Measurements from ENCODE around the gene SLC2A6. TPM values are rescaled to one million over a fixed set of nuclear protein-coding genes. Genes with fewer than 3 reads are reported as not detected.

SLC2A6 gene
- polyA plus RNA-seq, 1 donor: 1.7 TPM

DNA sequence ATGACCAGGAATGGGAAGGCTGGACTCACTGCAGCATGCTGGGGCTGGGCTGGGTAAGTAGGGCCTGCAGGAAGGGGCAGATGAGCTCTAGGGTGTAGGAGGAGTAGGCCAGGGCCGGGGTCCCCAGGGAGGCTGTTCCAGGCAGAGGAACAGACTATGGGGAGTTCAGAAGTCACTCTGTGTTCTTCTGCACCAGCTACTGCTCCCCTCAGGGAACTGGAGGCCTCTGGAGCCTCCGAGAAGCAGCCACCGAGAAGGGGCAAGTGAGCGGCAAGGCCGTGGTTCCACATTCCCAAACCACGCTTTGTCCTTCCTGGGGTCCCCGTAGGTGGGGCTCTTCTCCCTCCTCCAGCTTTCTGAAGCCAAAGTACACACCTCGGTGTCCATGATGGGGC is 8.4 kb upstream of the SLC2A6 start:
- Histone ChIP-seq H3K9me3 (ENCODE audit: control insufficient read depth, low read depth, low read length) (no peaks in the 10 kb centered on the region), H3K27ac (ENCODE audit: low read length) (no peak overlapping the region), H3K4me3 (ENCODE audit: low read length) (no peak overlapping the region), H3K36me3 (ENCODE audit: control insufficient read depth, insufficient read depth, low read length) (no peaks in the 10 kb centered on the region), H3K27me3 (ENCODE audit: control insufficient read depth, insufficient read depth, low read length) (peaks cover 7% of the 10 kb centered on the region), H3K4me1 (ENCODE audit: control insufficient read depth, insufficient read depth, low read length) (peaks cover 4% of the 10 kb centered on the region)
- WGBS (ENCODE audit: insufficient coverage, low lambda C conversion rate): no CpG with 5 or more reads among the region's 8 CpGs
- DNase-seq: no peak

- no peak overlapping the region for H3K27ac ChIP-seq (ENCODE audit: low read length)
- H3K9me3 ChIP-seq (ENCODE audit: control insufficient read depth, low read depth, low read length): no peaks in the 10 kb centered on the region
- no CpG with 5 or more reads among the region's 25 CpGs for WGBS (ENCODE audit: insufficient coverage, low lambda C conversion rate)
- peaks cover 4% of the 10 kb centered on the region for H3K4me1 ChIP-seq (ENCODE audit: control insufficient read depth, insufficient read depth, low read length)
- peaks cover 15% of the 10 kb centered on the region for H3K27me3 ChIP-seq (ENCODE audit: control insufficient read depth, insufficient read depth, low read length)
- no peak overlapping the region for H3K4me3 ChIP-seq (ENCODE audit: low read length)
- H3K36me3 ChIP-seq (ENCODE audit: control insufficient read depth, insufficient read depth, low read length): no peaks in the 10 kb centered on the region
- DNase-seq: no peak
Observed at GRCh38 chr9:133485531-133486260, 6.8 kb upstream of the SLC2A6 start.

DNA sequence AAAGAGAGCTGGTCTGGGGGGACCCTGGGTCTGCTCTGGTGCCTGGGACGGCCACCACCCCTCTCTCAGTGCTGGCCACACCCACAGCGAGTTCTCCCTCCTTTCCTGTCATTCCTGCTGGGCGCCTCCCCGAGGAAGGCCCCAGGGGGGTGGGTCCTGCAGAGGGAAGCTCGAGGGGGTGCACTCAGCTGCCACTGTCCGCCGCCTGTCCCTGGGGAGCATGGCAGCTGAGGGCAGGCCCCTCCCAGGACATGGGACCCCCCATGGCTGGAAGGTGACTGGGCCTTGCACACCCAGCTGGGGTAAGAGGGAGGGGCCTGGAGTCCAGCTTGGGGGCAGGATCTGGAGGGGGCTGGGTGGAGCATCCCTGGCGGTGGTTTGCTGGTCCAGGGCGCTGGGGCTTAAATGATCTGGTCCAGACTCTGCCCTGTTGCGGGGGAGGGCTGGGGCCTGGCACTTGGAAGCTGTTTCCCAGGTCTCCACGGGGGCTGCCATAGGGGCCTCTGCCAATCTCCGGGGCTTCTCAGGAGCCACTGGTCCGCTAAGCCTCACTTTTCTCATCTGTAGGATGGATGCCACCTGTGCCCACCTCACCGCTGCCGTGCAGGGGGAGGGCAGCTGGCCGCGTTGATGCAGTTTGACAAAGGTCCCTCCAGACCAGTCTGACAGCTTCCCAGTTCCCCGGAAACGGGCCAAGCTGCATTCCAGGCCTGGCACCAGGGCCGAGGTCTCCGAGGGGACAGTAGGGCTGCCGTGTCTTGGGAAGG is 6.0 kb upstream of the SLC2A6 start:
- Histone ChIP-seq H3K4me3 (ENCODE audit: low read length) (no peak overlapping the region), H3K36me3 (ENCODE audit: control insufficient read depth, insufficient read depth, low read length) (no peaks in the 10 kb centered on the region), H3K27ac (ENCODE audit: low read length) (no peak overlapping the region), H3K9me3 (ENCODE audit: control insufficient read depth, low read depth, low read length) (no peaks in the 10 kb centered on the region), H3K4me1 (ENCODE audit: control insufficient read depth, insufficient read depth, low read length) (peaks cover 4% of the 10 kb centered on the region), H3K27me3 (ENCODE audit: control insufficient read depth, insufficient read depth, low read length) (peaks cover 17% of the 10 kb centered on the region)
- no CpG with 5 or more reads among the region's 22 CpGs for WGBS (ENCODE audit: insufficient coverage, low lambda C conversion rate)
- no peak for DNase-seq

DNA sequence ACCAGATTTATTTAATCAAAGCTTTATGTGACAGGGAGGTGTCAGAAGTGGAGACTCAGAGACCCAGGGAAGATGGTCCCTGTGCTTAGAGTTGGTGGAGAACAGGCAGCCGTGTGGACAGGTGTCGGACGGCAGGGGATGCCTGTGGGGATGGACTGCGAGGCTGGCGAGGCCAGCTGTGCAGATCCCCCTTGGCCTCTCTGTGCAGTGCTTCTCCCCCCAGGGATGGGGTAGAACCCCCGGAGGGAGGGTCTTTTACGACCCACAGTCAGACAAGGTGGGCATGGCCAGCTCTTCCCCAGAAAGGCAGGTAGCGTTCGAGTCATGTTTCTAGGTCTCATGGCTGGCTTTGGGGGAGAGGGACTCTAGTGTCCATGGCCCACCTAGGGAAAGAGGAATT is 4.7 kb upstream of the SLC2A6 start:
- H3K9me3 ChIP-seq (ENCODE audit: control insufficient read depth, low read depth, low read length): peaks cover 2% of the 10 kb centered on the region
- H3K27ac ChIP-seq (ENCODE audit: low read length): no peak overlapping the region
- H3K36me3 ChIP-seq (ENCODE audit: control insufficient read depth, insufficient read depth, low read length): no peaks in the 10 kb centered on the region
- WGBS (ENCODE audit: insufficient coverage, low lambda C conversion rate): no CpG with 5 or more reads among the region's 9 CpGs
- no peak for DNase-seq
- peaks cover 28% of the 10 kb centered on the region for H3K27me3 ChIP-seq (ENCODE audit: control insufficient read depth, insufficient read depth, low read length)
- H3K4me1 ChIP-seq (ENCODE audit: control insufficient read depth, insufficient read depth, low read length): peaks cover 4% of the 10 kb centered on the region
- no peak overlapping the region for H3K4me3 ChIP-seq (ENCODE audit: low read length)

GRCh38 chr9:133477992-133478850 is 678 bp downstream of the SLC2A6 start:
- Histone ChIP-seq H3K4me1 (ENCODE audit: control insufficient read depth, insufficient read depth, low read length) (no peaks in the 10 kb centered on the region), H3K27me3 (ENCODE audit: control insufficient read depth, insufficient read depth, low read length) (peaks cover 39% of the 10 kb centered on the region), H3K36me3 (ENCODE audit: control insufficient read depth, insufficient read depth, low read length) (no peaks in the 10 kb centered on the region), H3K27ac (ENCODE audit: low read length) (no peak overlapping the region), H3K9me3 (ENCODE audit: control insufficient read depth, low read depth, low read length) (peaks cover 2% of the 10 kb centered on the region), H3K4me3 (ENCODE audit: low read length) (peak overlapping the region; percentile 24)
- no peak for DNase-seq
- WGBS (ENCODE audit: insufficient coverage, low lambda C conversion rate): no CpG with 5 or more reads among the region's 17 CpGs

DNA sequence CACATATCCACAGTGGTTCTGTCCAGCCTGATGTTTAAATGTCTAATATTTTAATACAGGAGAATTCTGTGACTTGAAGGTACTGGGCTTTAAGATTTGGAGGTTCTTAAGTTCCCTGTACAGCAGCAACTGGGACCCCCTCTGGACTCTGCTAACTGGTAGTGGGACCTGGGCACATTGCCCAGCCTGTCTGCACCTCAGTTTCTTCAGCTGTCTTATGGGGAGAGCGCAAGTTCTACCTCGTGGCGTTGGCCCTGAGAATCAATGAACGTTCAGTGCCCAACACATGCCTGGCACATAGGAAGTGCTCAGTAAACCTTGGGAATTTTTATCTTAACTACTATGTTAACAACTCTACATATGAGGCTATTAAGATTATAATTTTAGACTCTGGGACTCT is 1.4 kb downstream of the SLC2A6 start:
- Histone ChIP-seq H3K36me3 (ENCODE audit: control insufficient read depth, insufficient read depth, low read length) (no peaks in the 10 kb centered on the region), H3K27ac (ENCODE audit: low read length) (no peak overlapping the region), H3K27me3 (ENCODE audit: control insufficient read depth, insufficient read depth, low read length) (peaks cover 36% of the 10 kb centered on the region), H3K9me3 (ENCODE audit: control insufficient read depth, low read depth, low read length) (peaks cover 2% of the 10 kb centered on the region), H3K4me1 (ENCODE audit: control insufficient read depth, insufficient read depth, low read length) (no peaks in the 10 kb centered on the region), H3K4me3 (ENCODE audit: low read length) (no peak overlapping the region)
- no CpG with 5 or more reads among the region's 4 CpGs for WGBS (ENCODE audit: insufficient coverage, low lambda C conversion rate)
- DNase-seq: no peak

DNA sequence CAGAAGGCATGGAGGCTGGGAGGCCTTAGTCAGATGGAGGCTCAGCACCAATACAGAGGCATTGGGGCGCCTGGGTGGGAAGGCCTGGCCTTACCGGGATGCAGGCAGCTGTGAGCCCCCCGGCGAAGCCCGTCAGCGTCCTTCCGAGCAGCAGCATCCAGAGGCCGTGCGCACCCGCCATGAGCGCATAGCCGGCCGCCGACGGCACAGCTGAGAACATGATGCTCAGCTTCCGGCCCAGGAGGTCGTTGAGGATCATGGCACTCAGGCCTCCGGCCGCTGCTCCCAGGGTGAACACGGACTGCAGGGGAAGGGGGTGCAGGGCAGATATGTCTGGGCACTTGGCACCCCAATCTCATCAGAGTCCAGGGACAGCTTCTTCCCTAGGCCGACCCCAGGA is 2.0 kb downstream of the SLC2A6 start:
- H3K4me3 ChIP-seq (ENCODE audit: low read length): no peak overlapping the region
- no peak for DNase-seq

GRCh38 chr9:133476036-133476931 is 2.6 kb downstream of the SLC2A6 start:
- WGBS (ENCODE audit: insufficient coverage, low lambda C conversion rate): no CpG with 5 or more reads among the region's 27 CpGs
- Histone ChIP-seq H3K27ac (ENCODE audit: low read length) (no peak overlapping the region), H3K4me3 (ENCODE audit: low read length) (no peak overlapping the region), H3K36me3 (ENCODE audit: control insufficient read depth, insufficient read depth, low read length) (no peaks in the 10 kb centered on the region), H3K4me1 (ENCODE audit: control insufficient read depth, insufficient read depth, low read length) (no peaks in the 10 kb centered on the region), H3K27me3 (ENCODE audit: control insufficient read depth, insufficient read depth, low read length) (peaks cover 32% of the 10 kb centered on the region), H3K9me3 (ENCODE audit: control insufficient read depth, low read depth, low read length) (peaks cover 5% of the 10 kb centered on the region)
- no peak for DNase-seq

More for the DNA sequence above, 2.0 kb downstream of the SLC2A6 start:
- Histone ChIP-seq H3K27me3 (ENCODE audit: control insufficient read depth, insufficient read depth, low read length) (peaks cover 32% of the 10 kb centered on the region), H3K27ac (ENCODE audit: low read length) (no peak overlapping the region), H3K9me3 (ENCODE audit: control insufficient read depth, low read depth, low read length) (peaks cover 5% of the 10 kb centered on the region), H3K4me1 (ENCODE audit: control insufficient read depth, insufficient read depth, low read length) (no peaks in the 10 kb centered on the region), H3K36me3 (ENCODE audit: control insufficient read depth, insufficient read depth, low read length) (no peaks in the 10 kb centered on the region)
- no CpG with 5 or more reads among the region's 21 CpGs for WGBS (ENCODE audit: insufficient coverage, low lambda C conversion rate)

- H3K9me3 ChIP-seq (ENCODE audit: control insufficient read depth, low read depth, low read length): peaks cover 5% of the 10 kb centered on the region
- H3K4me1 ChIP-seq (ENCODE audit: control insufficient read depth, insufficient read depth, low read length): no peaks in the 10 kb centered on the region
- H3K36me3 ChIP-seq (ENCODE audit: control insufficient read depth, insufficient read depth, low read length): no peaks in the 10 kb centered on the region
- WGBS (ENCODE audit: insufficient coverage, low lambda C conversion rate): no CpG with 5 or more reads among the region's 27 CpGs
- DNase-seq: no peak
- H3K27ac ChIP-seq (ENCODE audit: low read length): no peak overlapping the region
- H3K4me3 ChIP-seq (ENCODE audit: low read length): no peak overlapping the region
- H3K27me3 ChIP-seq (ENCODE audit: control insufficient read depth, insufficient read depth, low read length): peaks cover 25% of the 10 kb centered on the region
Observed at GRCh38 chr9:133475292-133476012, 3.4 kb downstream of the SLC2A6 start.

Measured in large intestine (tissue), 3 donors.